H1 (cell line): ENCODE measurements around the gene GALNT7. TPM values are rescaled to one million over a fixed set of nuclear protein-coding genes. Genes with fewer than 3 reads are reported as not detected.

Experiments
- CTCF ChIA-PET: fragments of 300-600 bp; sonication (Branson Sonifier 250); formaldehyde crosslinking; loops from one replicate; lab custom pipeline; 2021; ENCODE audit not compliant: partially characterized antibody; lab: Charles Lee
- POLR2A ChIA-PET: fragments of 300-600 bp; sonication (Branson Sonifier 250); formaldehyde crosslinking; loops from one replicate; lab custom pipeline; 2021; ENCODE audit warnings: inconsistent platforms; ENCODE audit not compliant: partially characterized antibody; lab: Charles Lee
- DNase-seq, 2 experiments: peaks; one replicate each; pipeline versions ENCODE4 v3.0.0 to v3.0.0-alpha.2; 2010 to 2022; ENCODE audit warnings: low spot score in 2 of 2, low read depth in 1 of 2, mixed read lengths in 1 of 2
- FAIRE-seq: peaks from 2 replicates; lab custom pipeline; 2011; peaks lifted over from hg19 to GRCh38; lab: Jason Lieb, UNC
- H2AFZ ChIP-seq: 2 replicates; pipeline ENCODE4 v1.8.1; 2012; ENCODE audit warnings: low read length, inconsistent platforms
- H2AK5ac ChIP-seq: 2 replicates; pipeline ENCODE4 v1.6.1; 2013; ENCODE audit warnings: low read depth, low read length
- H2BK120ac ChIP-seq: replicated peaks from 2 replicates; pipeline ENCODE3; 2013; ENCODE audit warnings: low read depth, low read length, inconsistent platforms
- H2BK12ac ChIP-seq: 2 replicates; pipeline ENCODE4 v1.6.1; 2013; ENCODE audit warnings: low read depth, low read length
- H2BK15ac ChIP-seq: 2 replicates; pipeline ENCODE4 v1.6.1; 2013; ENCODE audit warnings: low read length
- H2BK20ac ChIP-seq: 2 replicates; pipeline ENCODE4 v1.6.1; 2013; ENCODE audit warnings: low read length
- H2BK5ac ChIP-seq: 2 replicates; pipeline ENCODE4 v1.6.1; 2013; ENCODE audit warnings: low read depth, low read length
- H3K14ac ChIP-seq: 2 replicates; pipeline ENCODE4 v1.6.1; 2013; ENCODE audit warnings: inconsistent platforms; ENCODE audit not compliant: insufficient read length
- H3K18ac ChIP-seq: 2 replicates; pipeline ENCODE4 v1.6.1; 2013; ENCODE audit warnings: low read length; ENCODE audit errors: extremely low read depth
- H3K23ac ChIP-seq: 2 replicates; pipeline ENCODE4 v1.6.1; 2013; ENCODE audit warnings: inconsistent platforms; ENCODE audit not compliant: insufficient read length
- H3K23me2 ChIP-seq: 2 replicates; pipeline ENCODE4 v1.6.1; 2013; ENCODE audit warnings: low read depth, low read length
- H3K27ac ChIP-seq: 2 replicates; pipeline ENCODE4 v1.6.1; 2011; ENCODE audit warnings: low read depth, low read length, inconsistent platforms
- H3K27me3 ChIP-seq, 4 experiments: replicated peaks in 1 of 4; 1 replicate in 1 of 4; 2 replicates in 3 of 4; pipeline versions ENCODE4 v1.6.1 to v1.8.1; 2011 to 2013; ENCODE audit warnings: low read length in 3 of 4, mild to moderate bottlenecking in 3 of 4, inconsistent platforms in 2 of 4, mixed read lengths in 2 of 4, moderate library complexity in 1 of 4; ENCODE audit not compliant: control insufficient read depth in 3 of 4, insufficient read depth in 3 of 4; ENCODE audit errors: extremely low read depth in 1 of 4
- H3K36me3 ChIP-seq, 4 experiments: 2 replicates each; pipeline versions ENCODE4 v1.6.1 to v1.8.1; 2011 to 2013; ENCODE audit warnings: mild to moderate bottlenecking in 4 of 4, low read length in 3 of 4, moderate library complexity in 2 of 4, control low read depth in 1 of 4, inconsistent platforms in 1 of 4; ENCODE audit not compliant: insufficient read depth in 4 of 4, control insufficient read depth in 2 of 4
- H3K4ac ChIP-seq: replicated peaks from 2 replicates; pipeline ENCODE3; 2013; ENCODE audit warnings: low read length, low read depth, mixed read lengths, inconsistent platforms; ENCODE audit not compliant: insufficient read length
- H3K4me1 ChIP-seq, 4 experiments: replicated peaks in 1 of 4; 1 replicate in 1 of 4; 2 replicates in 3 of 4; pipeline versions ENCODE4 v1.6.1 to v1.8.1; 2011 to 2013; ENCODE audit warnings: low read length in 3 of 4, inconsistent platforms in 2 of 4, mixed read lengths in 1 of 4; ENCODE audit not compliant: insufficient read depth in 4 of 4, control insufficient read depth in 3 of 4
- H3K4me2 ChIP-seq, 2 experiments: 2 replicates each; pipeline versions ENCODE4 v1.6.1 to v1.8.1; 2011 to 2013; ENCODE audit warnings: low read depth in 2 of 2, low read length in 2 of 2, control low read depth in 1 of 2, inconsistent platforms in 1 of 2, mild to moderate bottlenecking in 1 of 2; ENCODE audit not compliant: insufficient read depth in 1 of 2
- H3K4me3 ChIP-seq, 4 experiments: fragments of 200-600, 300-600 bp in 1 of 4; sonication (generic), shearing (Covaris generic), sonication (Bioruptor Twin) in 1 of 4; 2 replicates each; pipeline versions ENCODE4 v1.5.1 to v1.8.1; 2011 to 2016; ENCODE audit warnings: low read length in 4 of 4, low read depth in 3 of 4, control low read depth in 2 of 4, inconsistent platforms in 2 of 4, mild to moderate bottlenecking in 2 of 4, mixed read lengths in 1 of 4, moderate library complexity in 1 of 4; ENCODE audit not compliant: insufficient read depth in 2 of 4; ENCODE audit errors: extremely low read depth in 1 of 4
- H3K56ac ChIP-seq: replicated peaks from 2 replicates; pipeline ENCODE3; 2013; ENCODE audit warnings: low read depth, mild to moderate bottlenecking, mixed read lengths, low read length, inconsistent platforms; ENCODE audit not compliant: insufficient read length
- H3K79me1 ChIP-seq: 2 replicates; pipeline ENCODE4 v1.6.1; 2013; ENCODE audit warnings: low read depth, low read length, control low read depth
- H3K79me2 ChIP-seq, 2 experiments: 2 replicates each; pipeline versions ENCODE4 v1.6.1 to v1.8.1; 2012 to 2013; ENCODE audit warnings: low read length in 2 of 2, mild to moderate bottlenecking in 2 of 2, inconsistent platforms in 1 of 2; ENCODE audit not compliant: insufficient read depth in 2 of 2, control insufficient read depth in 1 of 2
- H3K9ac ChIP-seq, 4 experiments: replicated peaks in 1 of 4; 1 replicate in 1 of 4; 2 replicates in 3 of 4; pipeline versions ENCODE4 v1.6.1 to v1.8.1; 2011 to 2013; ENCODE audit warnings: low read depth in 3 of 4, low read length in 3 of 4, control low read depth in 2 of 4, mild to moderate bottlenecking in 2 of 4, moderate library complexity in 2 of 4, inconsistent platforms in 1 of 4; ENCODE audit errors: extremely low read depth in 1 of 4
- H3K9me3 ChIP-seq, 2 experiments: 2 replicates each; pipeline versions ENCODE4 v1.6.1 to v1.8.1; 2012 to 2013; ENCODE audit warnings: mild to moderate bottlenecking in 2 of 2, moderate library complexity in 2 of 2, control low read depth in 1 of 2, inconsistent platforms in 1 of 2, low read depth in 1 of 2, low read length in 1 of 2, mixed read lengths in 1 of 2; ENCODE audit not compliant: insufficient read depth in 2 of 2
- H4K20me1 ChIP-seq, 2 experiments: replicated peaks in 1 of 2; 2 replicates each; pipeline versions ENCODE3 to v1.8.1; 2011 to 2013; ENCODE audit warnings: inconsistent platforms in 2 of 2, low read length in 2 of 2, mild to moderate bottlenecking in 1 of 2; ENCODE audit not compliant: insufficient read depth in 2 of 2, control insufficient read depth in 1 of 2
- H4K5ac ChIP-seq: 2 replicates; pipeline ENCODE4 v1.6.1; 2013; ENCODE audit warnings: low read length, low read depth, mixed read lengths, inconsistent platforms; ENCODE audit not compliant: insufficient read length
- H4K8ac ChIP-seq: 2 replicates; pipeline ENCODE4 v1.8.0; 2013; ENCODE audit warnings: mild to moderate bottlenecking, moderate library complexity, low read length, inconsistent platforms; ENCODE audit not compliant: insufficient read depth; ENCODE audit errors: extremely low read depth
- H4K91ac ChIP-seq: replicated peaks from 2 replicates; pipeline ENCODE3; 2013; ENCODE audit warnings: low read length, mixed read lengths, inconsistent platforms; ENCODE audit not compliant: insufficient read length
- CBX5 ChIP-seq: fragments of 300-800, 300-1000 bp; sonication (generic); IDR thresholded peaks from 2 replicates; pipeline ENCODE4 v1.7.1; 2016; ENCODE audit warnings: antibody characterized with exemption, low read length, low read depth
- CHD2 ChIP-seq: IDR thresholded peaks from 2 replicates; pipeline ENCODE4 v1.6.1; 2012; ENCODE audit warnings: low read length, improper control_type of control experiment
- CREB1 ChIP-seq: IDR thresholded peaks from 2 replicates; pipeline ENCODE4 v1.6.1; 2012; ENCODE audit warnings: inconsistent platforms
- FOSL1 ChIP-seq: IDR thresholded peaks from 2 replicates; pipeline ENCODE4 v1.6.1; 2011; ENCODE audit warnings: mild to moderate bottlenecking, low read depth, low read length, moderate library complexity; ENCODE audit not compliant: insufficient read depth
- MAFK ChIP-seq: IDR thresholded peaks from 2 replicates; pipeline ENCODE4 v1.6.1; 2012; ENCODE audit warnings: low read depth, mild to moderate bottlenecking, improper control_type of control experiment, low read length
- NRF1 ChIP-seq: IDR thresholded peaks from 2 replicates; pipeline ENCODE4 v1.6.1; 2011; ENCODE audit warnings: mild to moderate bottlenecking, low read depth, low read length, improper control_type of control experiment
- POLR2A ChIP-seq, 2 experiments: IDR thresholded peaks; 1 replicate in 1 of 2; 2 replicates in 1 of 2; pipeline ENCODE4 v1.6.1; 2011; ENCODE audit warnings: low read depth in 2 of 2, low read length in 2 of 2, mild to moderate bottlenecking in 2 of 2; ENCODE audit errors: control extremely low read depth in 1 of 2
- POU5F1 ChIP-seq: IDR thresholded peaks from 2 replicates; pipeline ENCODE4 v1.6.1; 2011; ENCODE audit warnings: low read depth, mild to moderate bottlenecking, low read length, moderate library complexity
- RBBP5 ChIP-seq: IDR thresholded peaks from 2 replicates; pipeline ENCODE4 v1.7.1; 2012; ENCODE audit warnings: low read depth, mild to moderate bottlenecking, inconsistent platforms, low read length, moderate library complexity, borderline replicate concordance
- RFX5 ChIP-seq: IDR thresholded peaks from 2 replicates; pipeline ENCODE4 v1.6.1; 2011; ENCODE audit warnings: low read depth, low read length, improper control_type of control experiment, borderline replicate concordance
- SRF ChIP-seq: IDR thresholded peaks from 2 replicates; pipeline ENCODE4 v1.6.1; 2011; ENCODE audit warnings: mild to moderate bottlenecking, low read depth, low read length, moderate library complexity
- TAF7 ChIP-seq: optimal IDR thresholded peaks from 2 replicates; pipeline ENCODE3; 2011; ENCODE audit warnings: low read depth, mild to moderate bottlenecking, inconsistent platforms, low read length, moderate library complexity, borderline replicate concordance
- TCF12 ChIP-seq: IDR thresholded peaks from 2 replicates; pipeline ENCODE4 v1.6.1; 2011; ENCODE audit warnings: low read depth, mild to moderate bottlenecking, low read length
- polyA plus RNA-seq, 7 experiments: library from polyadenylated mRNA; depleted of rRNA in 3 of 7; stranded (reverse) in 5 of 7; unstranded in 2 of 7; fragments of >200 nt in 5 of 7; fragments of 200-250 nt in 2 of 7; gene quantifications; 1 replicate in 5 of 7; 2 replicates in 1 of 7; 4 replicates in 1 of 7; pipeline versions ENCODE4 v1.2.1 to v1.2.3, GENCODE V29; 2011 to 2013; ENCODE audit warnings: missing spikeins in 2 of 7, mixed read lengths in 2 of 7
- total RNA-seq: library from RNA; stranded (reverse); fragmentation: NEBNext Ultra II Directional; extraction: Animal tissue kit (Norgen Biotek cat#: 25700); gene quantifications from 2 replicates; pipeline ENCODE4 v1.2.1, GENCODE V29; 2021
- TF ChIP-seq, protein P1 (sequence below): IDR thresholded peaks from 2 replicates; pipeline ENCODE4 v1.6.1; 2012; ENCODE audit warnings: inconsistent platforms
- TF ChIP-seq, protein P2 (sequence below): IDR thresholded peaks from 2 replicates; pipeline ENCODE4 v1.6.1; 2011; ENCODE audit warnings: low read length, improper control_type of control experiment

The GALNT7 gene
- total and polyA plus RNA-seq, 2 of the 8 experiments (the other 6 are each of a cell fraction or from before 2014, with no cell fraction given) = 22.4 to 85.5 TPM

DNA sequence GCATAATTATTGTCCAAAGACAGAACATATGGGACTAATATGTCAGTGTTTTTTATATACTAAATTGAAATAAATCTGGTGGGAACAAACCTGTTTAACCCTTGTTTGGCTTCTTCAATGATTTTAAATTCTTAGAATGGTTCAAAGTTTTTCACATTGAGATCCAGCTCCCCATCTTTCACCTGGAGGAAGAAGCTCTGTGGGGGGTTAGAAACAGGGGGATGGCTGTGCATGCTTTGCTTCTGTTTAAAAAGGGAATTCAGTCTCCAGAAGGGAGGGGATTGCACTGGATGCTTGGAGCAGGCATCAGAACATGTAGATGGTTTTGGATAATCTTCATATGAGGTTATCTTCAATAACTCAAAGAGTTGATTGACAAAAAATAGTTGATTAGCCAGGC lies 72.1 kb downstream of the GALNT7 start:
- Histone ChIP-seq H3K14ac (no peak overlapping the region), H3K79me2 (peaks cover 3 to 95% of the 10 kb centered on the region in 2 experiments; a peak in 3 of 4 replicates), H2AFZ (no peak overlapping the region), H4K5ac (no peak overlapping the region), H3K27me3 (no peaks in the 10 kb centered on the region), H3K79me1 (peaks cover 7% of the 10 kb centered on the region), H3K9me3 (no peaks in the 10 kb centered on the region), H4K91ac (no peak overlapping the region), H3K23ac (no peak overlapping the region), H2BK15ac (no peak overlapping the region), H2AK5ac (no peak overlapping the region), H3K27ac (no peak overlapping the region), H3K18ac (no peak overlapping the region), H3K23me2 (no peaks in the 10 kb centered on the region), H3K4me3 (no peak overlapping the region), H2BK120ac (no peak overlapping the region), H3K4me2 (0 out of 4 replicates have a peak overlapping the region, but pooled peaks of 1 of the 2 experiments have one; percentile 14), H2BK5ac (no peak overlapping the region), H3K4ac (no peak overlapping the region), H3K4me1 (peaks cover 3 to 31% (median 26%) of the 10 kb centered on the region in 4 experiments), H3K36me3 (no peaks in the 10 kb centered on the region; a peak in 1 of 8 replicates), H4K8ac (no peak overlapping the region), H3K56ac (no peak overlapping the region), H2BK12ac (no peak overlapping the region), H2BK20ac (no peak overlapping the region), H4K20me1 (no peaks in the 10 kb centered on the region), H3K9ac (no peak overlapping the region)
- ChIA-PET CTCF (interaction anchor here (1.3 kb wide), 1 partner anchor 217 kb away, joined by 6 read pairs; no protein-coding TSS in a partner anchor), POLR2A (interaction anchor here (1.1 to 1.3 kb wide), 2 partner anchors 12 to 38 kb away, joined by 3 to 4 read pairs; no protein-coding TSS in a partner anchor)
- FAIRE-seq (no peak), DNase-seq (no peak)
- no peak for TF ChIP-seq TCF12
- TF ChIP-seq CHD2 = no peak
- TF ChIP-seq, protein P1, sequence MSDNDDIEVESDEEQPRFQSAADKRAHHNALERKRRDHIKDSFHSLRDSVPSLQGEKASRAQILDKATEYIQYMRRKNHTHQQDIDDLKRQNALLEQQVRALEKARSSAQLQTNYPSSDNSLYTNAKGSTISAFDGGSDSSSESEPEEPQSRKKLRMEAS = no peak
- no peak for TF ChIP-seq CBX5
- TF ChIP-seq FOSL1 = no peak
- TF ChIP-seq CREB1 = no peak
- no peak for TF ChIP-seq RBBP5
- no peak for TF ChIP-seq POU5F1
- TF ChIP-seq, protein P2, sequence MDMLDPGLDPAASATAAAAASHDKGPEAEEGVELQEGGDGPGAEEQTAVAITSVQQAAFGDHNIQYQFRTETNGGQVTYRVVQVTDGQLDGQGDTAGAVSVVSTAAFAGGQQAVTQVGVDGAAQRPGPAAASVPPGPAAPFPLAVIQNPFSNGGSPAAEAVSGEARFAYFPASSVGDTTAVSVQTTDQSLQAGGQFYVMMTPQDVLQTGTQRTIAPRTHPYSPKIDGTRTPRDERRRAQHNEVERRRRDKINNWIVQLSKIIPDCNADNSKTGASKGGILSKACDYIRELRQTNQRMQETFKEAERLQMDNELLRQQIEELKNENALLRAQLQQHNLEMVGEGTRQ = no peak
- TF ChIP-seq TAF7 = no peak
- TF ChIP-seq NRF1 = no peak
- TF ChIP-seq RFX5 = no peak
- TF ChIP-seq SRF = no peak
- TF ChIP-seq MAFK = no peak
- TF ChIP-seq POLR2A (IDR thresholded peaks at IDR 0.05; ENCODE audit: control extremely low read depth in 1 of 2, low read depth in 2 of 2, low read length in 2 of 2) = no peak
